Measurements from ENCODE around the gene MGAT5.
"Not testable (repeated sequence)": the region's sequence is repeated elsewhere in the genome, so short reads cannot be mapped to it uniquely, and the experiment has no call there.

The MGAT5 gene

GRCh38 chr2:134281815-134282419 lies 28.0 kb downstream of the MGAT5 start:
- no peak for DNase-seq

- no peak for DNase-seq
Measured at GRCh38 chr2:134282629-134283400, 28.9 kb downstream of the MGAT5 start.

- DNase-seq: no peak
Measured at GRCh38 chr2:134283661-134284060, 29.8 kb downstream of the MGAT5 start.

- no peak for DNase-seq
Measured at GRCh38 chr2:134284119-134284670, 30.3 kb downstream of the MGAT5 start.

GRCh38 chr2:134287323-134287722 lies 33.5 kb downstream of the MGAT5 start:
- DNase-seq: no peak

GRCh38 chr2:134288814-134289213 lies 34.9 kb downstream of the MGAT5 start:
- no peak for DNase-seq

GRCh38 chr2:134289225-134289624 lies 35.4 kb downstream of the MGAT5 start:
- DNase-seq: no peak

- DNase-seq: no peak
Measured at GRCh38 chr2:134290358-134290757, 36.5 kb downstream of the MGAT5 start.

- DNase-seq: no peak
Measured at GRCh38 chr2:134292514-134292913, 38.6 kb downstream of the MGAT5 start.

GRCh38 chr2:134293719-134294537 lies 40.1 kb downstream of the MGAT5 start:
- DNase-seq: no peak

- not testable (repeated sequence) for DNase-seq
Measured at GRCh38 chr2:134294598-134294997, 40.7 kb downstream of the MGAT5 start.

GRCh38 chr2:134295441-134295840 lies 41.6 kb downstream of the MGAT5 start:
- no peak for DNase-seq

- DNase-seq: no peak
Measured at GRCh38 chr2:134296301-134296700, 42.4 kb downstream of the MGAT5 start.

- DNase-seq: no peak
Measured at GRCh38 chr2:134299334-134299733, 45.5 kb downstream of the MGAT5 start.

- no peak for DNase-seq
Measured at GRCh38 chr2:134300585-134300984, 46.7 kb downstream of the MGAT5 start.

- DNase-seq: no peak
Measured at GRCh38 chr2:134301099-134301927, 47.4 kb downstream of the MGAT5 start.

GRCh38 chr2:134301928-134302260 lies 48.0 kb downstream of the MGAT5 start:
- DNase-seq: no peak

GRCh38 chr2:134304394-134305108 lies 50.7 kb downstream of the MGAT5 start:
- DNase-seq: no peak

- no peak for DNase-seq
Measured at GRCh38 chr2:134305109-134305491, 51.2 kb downstream of the MGAT5 start.

GRCh38 chr2:134306521-134306920 lies 52.6 kb downstream of the MGAT5 start:
- no peak for DNase-seq

GRCh38 chr2:134307334-134307733 lies 53.5 kb downstream of the MGAT5 start:
- DNase-seq: no peak

Data from NCI-H1048 (cell line).